GM15510 (cell line): ENCODE measurements around the gene KIF11.

Experiments used
- POLR2A ChIP-seq: IDR thresholded peaks from 3 replicates; pipeline ENCODE4 v1.6.1; 2011; ENCODE audit warnings: borderline replicate concordance; ENCODE audit not compliant: insufficient read length; ENCODE audit errors: extremely low read depth

Gene KIF11

DNA sequence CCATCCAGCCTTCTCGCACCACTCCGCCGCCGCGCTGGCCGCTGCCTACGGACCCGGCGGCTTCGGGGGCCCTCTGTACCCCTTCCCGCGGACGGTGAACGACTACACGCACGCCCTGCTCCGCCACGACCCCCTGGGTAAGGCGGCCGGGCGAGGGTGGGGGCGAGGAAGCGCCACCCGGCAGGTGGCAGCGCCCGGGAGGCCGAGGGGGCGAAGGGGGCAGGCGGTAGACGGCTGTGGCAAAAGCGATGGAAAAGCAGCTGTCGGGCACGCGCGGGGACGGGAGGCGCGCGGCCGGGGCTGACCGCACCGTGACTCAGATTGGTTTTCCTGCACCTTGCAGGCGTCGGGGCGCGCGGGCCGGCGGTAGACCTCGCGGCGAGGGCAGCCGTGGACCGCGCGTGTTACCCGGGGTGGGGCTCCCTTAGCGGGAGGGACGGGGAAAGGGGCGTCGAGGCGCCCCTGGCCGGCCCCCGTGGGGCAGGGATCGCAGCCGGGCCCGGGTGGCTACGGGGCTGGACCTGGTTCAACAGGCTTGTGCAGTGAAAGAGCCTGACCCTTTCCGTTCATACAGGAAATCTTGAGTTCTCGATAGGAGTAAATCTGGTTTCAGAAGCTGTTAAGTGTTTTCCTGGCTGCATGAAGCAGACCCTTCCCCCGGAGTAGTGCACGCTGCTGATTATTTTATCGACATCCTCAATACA lies 97.4 kb downstream of the KIF11 start:
- no peak for TF ChIP-seq POLR2A

DNA sequence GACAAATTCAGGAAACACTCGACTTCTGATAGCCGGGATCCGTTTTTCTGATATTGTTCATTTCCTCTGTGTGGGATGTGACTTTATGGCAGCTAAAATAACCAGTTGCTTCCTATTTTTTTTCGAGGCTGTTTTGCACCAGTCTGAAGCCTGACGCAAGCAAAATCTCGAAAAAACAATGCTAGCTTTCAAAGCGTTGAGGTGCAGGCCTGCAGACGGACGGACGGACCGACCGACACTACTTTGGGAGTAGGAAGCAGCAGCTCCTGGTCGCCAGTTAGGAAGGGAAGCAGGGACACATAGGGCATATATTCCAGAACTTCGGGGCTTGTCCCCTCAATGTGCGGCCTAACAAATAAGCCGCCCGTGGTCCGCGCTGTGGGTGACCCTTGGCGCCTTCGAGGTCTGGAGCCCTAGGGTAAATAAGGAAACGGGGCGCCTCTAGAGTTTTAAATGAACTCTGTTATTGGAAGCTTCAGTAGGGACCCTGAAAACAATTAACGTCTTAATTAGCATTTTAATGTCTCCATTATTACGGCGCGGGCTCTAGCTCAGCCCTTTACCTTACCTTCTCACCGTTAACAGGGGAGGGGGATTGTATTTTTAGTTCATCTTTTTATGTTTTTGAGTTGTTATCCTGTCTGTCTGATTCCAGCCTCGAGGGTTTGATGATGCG lies 98.1 kb downstream of the KIF11 start:
- TF ChIP-seq POLR2A: no peak

DNA sequence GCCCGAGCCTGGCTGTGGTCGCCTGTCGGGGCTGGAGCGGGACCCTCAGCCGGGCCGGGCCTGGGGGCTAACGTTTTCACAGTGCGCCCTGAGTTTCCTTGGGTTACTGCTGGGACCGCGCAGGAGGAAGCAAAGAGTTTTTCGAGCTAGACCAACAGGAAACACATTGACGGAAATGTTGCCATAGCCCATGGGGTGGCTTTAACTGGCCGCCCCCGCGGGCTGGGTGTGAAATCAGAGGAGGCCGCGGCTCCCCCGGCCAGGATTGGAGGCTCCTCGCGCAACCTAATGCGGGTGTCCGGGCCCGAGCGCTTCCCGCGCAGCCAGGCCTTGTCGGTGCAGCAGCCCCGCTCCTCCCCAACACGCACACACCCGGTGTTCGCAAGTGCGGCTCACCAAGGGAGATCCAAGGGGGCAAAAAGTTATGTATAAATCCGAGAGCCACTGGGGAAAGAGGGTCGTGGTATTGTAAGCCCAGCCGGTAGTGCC lies 98.7 kb downstream of the KIF11 start:
- no peak for TF ChIP-seq POLR2A

DNA sequence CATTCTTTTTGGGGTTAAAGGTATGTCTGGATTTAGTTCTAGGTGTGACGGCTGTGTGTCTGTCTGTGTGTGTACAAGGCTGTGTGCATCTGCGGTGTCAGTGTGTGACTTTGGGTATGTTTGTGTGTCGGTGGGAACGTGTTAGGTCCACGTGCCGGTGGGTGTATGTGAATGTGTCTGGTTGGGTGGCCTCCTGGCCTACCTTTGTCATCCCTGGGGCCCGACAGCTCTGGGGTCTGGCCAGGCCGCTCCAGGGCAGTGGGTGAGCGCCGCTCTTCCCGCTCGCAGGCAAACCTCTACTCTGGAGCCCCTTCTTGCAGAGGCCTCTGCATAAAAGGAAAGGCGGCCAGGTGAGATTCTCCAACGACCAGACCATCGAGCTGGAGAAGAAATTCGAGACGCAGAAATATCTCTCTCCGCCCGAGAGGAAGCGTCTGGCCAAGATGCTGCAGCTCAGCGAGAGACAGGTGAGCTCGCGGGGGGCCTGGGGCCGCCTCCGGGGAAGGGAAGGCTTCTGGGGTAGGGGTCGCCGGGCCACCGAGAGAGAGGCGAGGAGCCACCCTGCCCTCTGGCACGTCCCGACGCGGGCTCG lies 99.2 kb downstream of the KIF11 start:
- no peak for TF ChIP-seq POLR2A

DNA sequence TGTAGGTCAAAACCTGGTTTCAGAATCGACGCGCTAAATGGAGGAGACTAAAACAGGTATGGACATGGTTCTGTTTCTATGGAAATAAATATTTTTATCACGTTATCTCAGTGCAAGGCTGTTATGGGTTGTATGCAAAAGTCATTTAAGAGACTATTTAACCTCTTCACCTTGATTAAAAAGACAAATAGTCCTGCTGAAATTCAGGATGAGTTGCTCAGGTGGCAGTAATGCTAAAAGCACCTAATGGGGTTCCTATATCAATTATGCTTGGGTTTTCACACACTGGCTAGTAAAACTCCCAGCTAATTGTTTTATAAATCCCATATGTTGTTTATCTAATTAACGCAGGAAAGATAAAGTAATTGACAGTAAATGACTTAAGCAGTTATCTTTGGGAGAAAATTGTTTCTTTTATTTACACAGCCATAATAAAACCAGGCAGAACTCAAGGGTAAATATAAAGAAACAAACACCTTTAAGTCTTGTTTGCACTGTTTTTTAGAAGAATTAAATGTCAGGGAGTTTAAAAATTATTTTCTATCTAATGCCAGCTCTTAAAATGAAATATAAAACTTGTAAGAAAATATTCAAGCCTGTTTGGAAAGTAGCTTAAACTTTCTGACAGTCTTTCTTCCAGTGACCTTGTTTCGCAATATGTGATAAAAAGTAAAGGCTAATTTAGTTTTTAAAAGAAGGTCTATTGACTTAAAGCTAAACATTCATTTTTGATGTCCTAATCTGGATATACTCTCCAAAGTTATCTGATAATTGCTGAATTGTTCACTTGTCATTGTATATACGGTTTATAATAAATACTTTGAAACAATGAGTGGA lies 100.0 kb downstream of the KIF11 start:
- no peak for TF ChIP-seq POLR2A

DNA sequence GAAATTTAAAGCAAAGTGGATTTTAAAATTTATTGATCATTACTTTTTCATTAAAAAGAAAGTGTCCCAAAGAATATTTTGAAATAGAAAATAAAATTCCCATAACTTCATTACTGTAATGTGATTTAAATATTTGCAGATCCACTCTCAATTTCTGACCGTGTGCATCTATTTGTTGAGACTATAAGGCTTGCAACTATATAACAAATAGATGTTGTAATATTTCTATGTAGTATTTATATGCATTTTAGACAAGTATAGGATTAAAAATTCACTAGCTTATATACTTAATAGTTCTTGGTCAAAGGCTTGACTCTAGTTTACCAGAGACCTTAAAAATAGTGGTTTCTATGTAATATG lies 100.6 kb downstream of the KIF11 start:
- TF ChIP-seq POLR2A: no peak

DNA sequence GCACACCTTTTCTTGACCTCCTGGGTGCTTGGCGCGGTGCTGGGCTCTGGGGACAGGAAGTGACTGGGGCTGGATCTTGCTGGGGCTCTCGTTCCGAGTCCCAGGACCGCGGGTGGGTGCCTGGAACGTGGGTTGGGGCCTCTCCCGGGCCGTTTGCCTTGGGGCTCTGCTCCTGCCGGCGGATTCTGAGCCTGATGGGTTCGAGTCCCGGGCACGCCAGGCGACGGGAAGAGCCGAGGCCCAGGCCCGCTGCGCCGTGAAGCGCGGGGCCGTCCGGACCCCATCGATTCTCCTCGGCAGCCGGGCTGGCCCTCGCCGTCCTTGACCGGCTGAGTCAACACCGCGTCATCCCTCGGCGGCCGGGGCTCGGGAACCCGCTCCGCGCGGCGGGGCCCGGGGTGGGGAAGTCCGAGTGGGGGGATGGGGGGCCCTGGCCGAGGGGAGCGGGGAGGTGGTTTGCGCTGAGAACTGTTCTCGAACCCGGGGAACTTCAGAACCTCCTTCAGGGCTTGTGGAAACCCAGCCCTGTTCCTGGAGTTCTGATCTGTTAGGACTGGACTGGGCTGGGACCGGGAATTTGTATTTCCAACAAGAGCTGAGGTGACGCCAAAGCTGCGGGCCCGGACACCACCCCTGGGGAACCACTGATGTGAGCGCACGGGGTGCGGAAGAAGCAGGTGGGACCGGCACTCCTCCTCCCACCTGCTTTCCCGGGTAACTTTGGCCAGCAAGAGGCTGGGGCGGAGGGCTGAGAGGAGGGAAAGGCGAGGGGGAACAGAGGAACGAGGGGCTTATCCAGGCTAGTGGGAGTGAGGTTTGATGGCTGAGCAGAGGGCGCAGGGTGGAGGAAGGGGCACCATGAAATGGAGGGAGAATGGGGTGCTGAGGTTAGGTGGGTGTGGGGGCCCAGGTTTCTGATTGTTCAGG lies 103.0 kb downstream of the KIF11 start:
- no peak for TF ChIP-seq POLR2A

DNA sequence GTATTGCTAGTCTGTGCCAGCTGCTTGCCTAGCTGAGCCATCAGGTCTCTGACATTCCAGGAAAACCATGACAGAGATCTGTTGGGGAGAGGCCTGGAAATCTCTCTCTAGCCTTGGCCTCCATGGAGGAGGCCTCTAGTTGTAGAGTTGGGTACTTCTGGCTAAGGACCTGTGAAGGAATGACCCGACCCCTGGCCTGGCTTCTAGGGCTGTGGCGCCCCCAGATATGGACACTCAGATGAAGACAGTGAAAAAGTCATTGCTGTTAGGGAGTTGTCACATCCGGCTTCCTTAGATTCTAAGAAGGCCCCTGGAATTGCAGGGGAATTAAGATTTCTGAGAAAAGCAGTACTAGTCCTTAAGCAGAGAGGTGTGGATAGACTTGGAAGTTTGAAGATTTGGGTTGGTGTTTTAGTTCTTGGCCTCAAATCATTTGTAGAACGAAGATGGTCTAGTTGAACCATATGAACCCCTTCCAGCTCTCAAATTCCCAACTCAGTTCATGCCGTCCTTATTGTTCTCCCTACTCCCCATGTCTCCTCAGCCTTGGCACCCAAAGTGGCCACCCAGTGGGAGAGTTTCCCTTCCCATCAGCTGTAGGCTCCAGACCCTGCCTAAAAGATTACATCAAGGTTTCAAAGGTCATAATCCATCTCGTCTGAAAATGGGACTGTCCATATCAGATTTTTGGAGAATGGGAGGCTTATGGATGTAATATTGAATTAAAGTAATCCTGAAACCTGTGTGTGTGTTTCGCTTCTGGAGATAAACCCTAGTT lies 103.9 kb downstream of the KIF11 start:
- TF ChIP-seq POLR2A: no peak

DNA sequence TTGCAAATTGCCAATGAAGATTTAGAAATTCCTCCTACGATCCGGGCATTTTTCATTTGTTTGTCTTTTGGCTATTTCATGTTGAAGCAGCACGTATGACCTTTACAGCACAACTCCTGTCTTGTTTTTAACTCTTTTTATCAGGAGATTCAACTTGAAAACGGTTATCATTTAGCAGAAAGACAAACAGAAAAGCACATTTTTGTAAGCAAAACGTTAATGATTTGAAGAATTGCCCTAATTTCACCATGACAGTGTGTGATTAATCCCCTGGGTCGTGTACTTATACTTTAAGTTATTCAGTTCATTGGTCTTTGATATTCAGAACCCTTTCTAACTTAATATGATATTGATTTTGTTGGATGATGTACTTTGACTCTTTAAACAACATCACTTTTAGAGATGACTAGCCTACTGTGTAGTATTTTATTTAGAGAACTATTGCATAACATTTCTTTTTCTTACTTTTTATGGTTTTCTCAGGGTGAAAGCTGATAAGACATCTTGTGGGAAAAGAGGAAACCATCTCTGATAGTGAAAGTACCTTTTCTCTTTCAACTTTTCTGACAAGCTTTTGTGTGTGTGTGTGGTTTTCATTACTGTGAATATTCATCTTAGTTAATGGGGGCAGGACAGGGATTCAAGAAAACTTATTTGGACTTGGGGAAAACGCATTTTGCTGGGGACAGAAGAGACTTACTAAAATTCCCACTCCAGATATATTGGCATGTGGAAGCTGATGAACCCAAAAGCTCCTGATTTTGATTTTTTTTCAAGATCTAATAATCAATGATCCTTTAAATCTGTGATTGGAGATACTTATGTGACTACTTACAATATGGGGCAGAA lies 105.0 kb downstream of the KIF11 start:
- TF ChIP-seq POLR2A: no peak

DNA sequence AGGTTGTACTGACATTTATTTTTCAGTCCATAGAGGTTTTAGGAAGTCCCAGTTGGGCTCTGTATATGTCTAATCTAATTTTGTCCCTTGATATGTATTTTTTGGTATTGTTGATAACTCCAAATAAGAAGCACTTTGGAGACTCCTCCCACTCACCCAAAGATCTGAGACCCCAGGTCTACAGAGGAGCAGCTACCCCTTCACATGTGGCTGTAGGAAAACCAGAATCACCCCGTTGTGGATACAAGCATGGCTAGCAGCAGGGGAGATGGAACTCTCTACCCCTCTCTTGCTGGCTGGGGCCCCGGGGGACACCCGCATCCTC lies 106.2 kb downstream of the KIF11 start:
- TF ChIP-seq POLR2A: no peak

DNA sequence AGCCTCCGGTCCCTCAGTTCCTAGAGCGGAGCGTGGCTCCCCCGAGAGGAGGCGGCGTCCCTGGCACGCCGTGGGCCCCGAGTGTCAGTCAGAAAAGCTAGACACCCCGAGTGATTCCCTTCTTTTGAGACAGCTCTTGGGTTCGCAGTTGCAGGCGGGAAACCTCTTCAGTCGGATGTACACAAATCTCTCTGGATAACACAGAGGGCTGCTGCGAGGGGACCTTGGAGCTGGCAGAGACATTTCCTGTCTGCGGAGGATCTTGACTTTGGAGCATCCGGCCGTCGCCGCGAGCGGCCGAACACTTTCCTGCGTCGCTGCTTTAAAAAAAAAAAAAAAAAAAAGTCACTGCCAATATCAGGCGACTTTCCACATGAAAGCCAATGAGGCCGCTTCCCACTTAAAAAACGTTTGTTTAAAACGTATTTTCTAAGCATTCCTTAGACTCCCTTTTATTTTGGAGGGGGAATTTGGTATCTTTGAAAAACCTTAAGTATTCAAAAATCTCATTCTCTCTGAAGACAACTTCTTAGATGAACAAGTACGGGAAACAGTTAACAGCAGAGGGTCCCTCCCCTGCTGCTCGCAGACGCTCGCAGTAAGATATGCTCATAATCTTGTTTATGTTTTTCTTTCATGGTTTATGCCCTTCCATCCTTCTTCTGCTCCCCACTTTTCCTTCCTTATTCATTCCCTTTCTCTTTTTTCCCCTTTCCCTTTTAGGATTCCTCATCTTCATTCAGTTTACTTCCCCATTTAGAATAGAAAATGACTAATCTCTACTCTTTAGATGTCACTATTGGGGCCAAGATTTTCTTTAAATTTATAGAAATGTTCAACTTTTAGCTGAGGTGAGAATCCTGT lies 106.8 kb downstream of the KIF11 start:
- TF ChIP-seq POLR2A: no peak
